ENCODE data around the gene MYO7A. TPM values are rescaled to one million over a fixed set of nuclear protein-coding genes. Genes with fewer than 3 reads are reported as not detected.

Gene MYO7A
- total RNA-seq, 1 experiment from 2014 or later, result 0.75 TPM

DNA sequence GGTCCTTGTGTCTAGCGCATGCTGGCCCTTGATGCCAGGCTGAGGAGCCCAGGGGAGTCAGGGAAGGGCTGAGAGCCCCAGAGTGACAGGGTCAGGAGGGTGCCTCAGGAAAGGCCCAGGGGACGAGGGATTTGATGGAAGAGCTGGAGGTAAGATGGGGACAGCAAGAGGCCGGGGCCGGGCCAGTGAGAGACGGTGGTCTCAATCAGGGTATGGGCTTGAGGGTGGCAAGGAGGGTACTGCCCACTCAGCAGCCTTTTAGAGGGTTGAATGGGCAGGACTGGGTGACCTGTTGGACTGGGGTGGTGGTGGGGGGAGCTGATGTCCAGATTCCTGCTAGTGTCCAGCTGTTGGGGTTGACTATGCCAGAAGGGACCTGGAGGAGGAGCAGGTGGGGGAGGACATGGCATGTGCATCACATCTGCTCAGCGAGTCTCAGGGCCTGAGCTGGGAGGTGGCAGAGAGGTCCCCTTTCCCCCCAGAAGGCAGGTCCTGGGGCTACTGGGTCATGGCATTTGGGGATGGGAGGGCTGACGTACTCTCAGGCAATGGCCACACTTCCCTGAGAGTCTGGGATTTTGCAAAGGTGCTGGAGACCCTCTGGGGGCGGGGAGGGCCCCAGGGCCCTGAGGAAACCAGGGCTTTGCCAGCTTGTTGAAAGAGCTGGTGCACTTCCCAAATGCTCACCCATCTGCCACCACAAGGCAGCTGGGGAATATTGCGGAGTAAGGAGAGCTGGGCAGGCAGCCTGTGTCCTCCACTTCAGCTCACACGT, 18.4 kb downstream of the MYO7A start:
- DNase-seq (ENCODE audit: low read depth), result no peak

DNA sequence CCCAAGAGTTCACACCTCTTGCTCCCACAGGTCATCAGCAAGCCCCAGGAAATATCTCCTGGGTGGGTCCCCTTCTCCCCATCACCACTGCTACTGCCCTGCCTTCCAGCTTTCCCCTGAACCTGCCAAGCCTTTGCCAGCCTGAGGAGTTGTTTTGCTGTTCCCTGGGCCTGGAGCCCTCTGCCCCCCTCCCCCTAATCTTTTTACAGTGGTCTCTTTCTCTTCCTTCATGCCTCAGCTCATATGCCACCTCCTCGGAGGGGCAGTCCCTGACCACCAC, 18.9 kb downstream of the MYO7A start:
- DNase-seq (ENCODE audit: low read depth), result no peak

DNA sequence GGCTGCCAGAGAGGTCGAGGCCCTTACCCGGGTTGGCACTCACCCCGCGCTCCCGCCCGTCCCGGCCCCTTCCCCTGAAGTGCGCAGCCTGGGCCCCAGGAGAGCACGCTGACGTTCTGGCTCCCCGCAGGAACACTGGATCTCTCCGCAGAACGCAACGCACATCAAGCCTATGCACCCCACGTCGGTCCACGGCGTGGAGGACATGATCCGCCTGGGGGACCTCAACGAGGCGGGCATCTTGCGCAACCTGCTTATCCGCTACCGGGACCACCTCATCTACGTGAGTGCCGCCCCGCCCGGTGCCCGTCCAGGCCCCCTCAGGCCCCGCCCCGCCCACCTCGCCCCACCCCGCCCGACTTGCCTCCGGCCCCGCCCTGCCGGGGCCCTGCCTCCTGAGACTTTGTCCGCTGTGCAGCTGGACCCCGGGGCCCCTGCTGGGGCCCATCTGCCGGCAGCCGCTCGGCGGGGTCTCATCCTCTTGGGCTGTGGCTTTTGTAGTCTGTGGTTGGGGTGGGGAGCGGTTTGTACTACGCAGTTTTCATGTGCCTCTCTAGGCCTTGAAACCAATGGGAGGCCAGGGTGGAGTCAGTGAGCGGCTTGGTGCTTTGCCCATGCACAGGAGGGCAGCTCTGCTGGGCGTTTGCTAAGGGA, 19.7 kb downstream of the MYO7A start:
- no peak for DNase-seq (ENCODE audit: low read depth)

DNA sequence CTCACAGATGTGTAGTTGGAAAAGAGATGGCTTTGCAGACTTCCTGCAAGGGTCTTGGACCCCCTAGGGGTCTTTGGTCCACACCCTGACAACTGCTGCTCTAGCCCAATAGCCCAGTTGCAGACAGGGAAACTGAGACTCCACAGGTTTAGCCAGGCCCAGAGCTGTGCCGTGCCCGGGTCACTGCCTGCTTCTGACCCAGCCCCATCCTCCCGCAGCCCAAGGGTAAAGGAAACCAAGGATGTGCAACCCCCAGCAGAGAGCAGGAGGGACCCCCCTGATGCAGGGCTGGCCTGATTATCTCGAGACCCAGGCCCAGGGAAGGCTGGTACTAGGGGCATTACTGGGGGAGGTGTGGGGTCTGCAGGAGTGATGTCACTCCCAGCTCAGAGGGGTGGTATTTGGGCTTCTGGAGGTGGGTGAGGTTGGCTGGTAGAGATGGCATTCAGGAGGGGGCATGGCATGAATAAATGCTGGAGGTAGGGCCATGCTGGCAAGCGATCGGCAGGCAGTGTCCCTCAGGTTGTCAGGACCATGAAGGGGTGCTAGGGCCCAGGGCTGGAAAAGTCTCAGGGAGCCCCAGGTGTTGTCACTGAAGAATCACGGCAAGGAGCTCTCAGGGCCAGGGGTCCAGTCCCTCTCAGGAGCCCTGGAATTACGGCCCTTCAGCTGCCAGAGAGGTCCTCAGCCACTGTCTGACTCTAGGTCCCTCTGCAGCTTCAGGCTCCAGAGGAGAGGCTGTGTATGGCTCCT, 21.1 kb downstream of the MYO7A start:
- no peak for DNase-seq (ENCODE audit: low read depth)

DNA sequence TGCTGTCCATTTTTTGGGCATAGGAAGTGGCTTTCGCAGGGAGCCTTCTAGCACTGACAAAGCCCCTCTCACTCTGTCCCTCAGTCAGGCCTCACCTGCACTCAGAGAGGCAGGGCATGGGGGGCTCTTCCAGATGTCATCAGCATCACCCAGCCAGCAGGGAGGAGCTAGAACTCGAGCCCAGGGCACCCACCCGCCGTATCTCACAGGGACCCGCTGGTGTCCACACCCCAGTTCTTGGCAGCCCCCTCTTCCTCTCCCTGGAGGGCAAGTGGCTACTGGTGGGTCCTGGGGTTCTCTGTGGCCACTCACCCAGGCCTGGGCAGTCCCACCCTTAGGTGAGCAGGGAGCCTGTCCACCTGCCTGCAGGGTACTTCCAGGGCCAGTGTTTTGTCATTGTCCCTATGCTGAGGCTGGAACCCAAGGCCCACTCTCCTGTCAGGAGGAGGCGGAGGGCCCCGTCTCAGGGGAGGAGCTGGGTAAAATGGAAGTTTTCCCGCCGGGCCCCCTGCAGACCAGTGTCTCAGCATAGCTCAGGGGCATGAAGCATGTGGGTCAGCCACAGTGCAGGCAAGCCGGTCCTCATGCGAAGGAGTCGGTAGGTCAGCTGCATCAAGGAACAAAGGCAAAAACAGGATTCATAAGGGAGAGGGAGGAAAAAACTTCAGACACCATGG, 21.8 kb downstream of the MYO7A start:
- no peak for DNase-seq (ENCODE audit: low read depth)

DNA sequence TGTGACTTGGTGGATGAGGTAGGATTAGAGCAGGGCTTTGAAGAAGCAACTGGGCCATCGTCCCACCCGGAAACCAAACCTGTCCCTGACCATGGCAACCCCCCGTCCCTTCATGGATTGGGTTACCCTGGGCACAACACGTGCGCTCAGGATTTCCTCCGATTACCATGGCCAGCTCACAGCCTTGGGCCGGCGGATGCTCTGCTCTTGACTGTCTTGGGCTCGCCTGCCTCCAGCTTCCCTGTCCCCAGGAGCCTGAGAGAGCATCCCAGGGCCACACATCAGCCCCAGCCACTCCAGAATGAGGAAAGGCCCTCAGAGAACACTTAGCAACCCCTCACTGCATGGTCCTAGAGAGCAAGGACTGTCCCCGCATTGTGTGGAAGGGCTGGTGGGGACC, 22.8 kb downstream of the MYO7A start:
- no peak for DNase-seq (ENCODE audit: low read depth)

DNA sequence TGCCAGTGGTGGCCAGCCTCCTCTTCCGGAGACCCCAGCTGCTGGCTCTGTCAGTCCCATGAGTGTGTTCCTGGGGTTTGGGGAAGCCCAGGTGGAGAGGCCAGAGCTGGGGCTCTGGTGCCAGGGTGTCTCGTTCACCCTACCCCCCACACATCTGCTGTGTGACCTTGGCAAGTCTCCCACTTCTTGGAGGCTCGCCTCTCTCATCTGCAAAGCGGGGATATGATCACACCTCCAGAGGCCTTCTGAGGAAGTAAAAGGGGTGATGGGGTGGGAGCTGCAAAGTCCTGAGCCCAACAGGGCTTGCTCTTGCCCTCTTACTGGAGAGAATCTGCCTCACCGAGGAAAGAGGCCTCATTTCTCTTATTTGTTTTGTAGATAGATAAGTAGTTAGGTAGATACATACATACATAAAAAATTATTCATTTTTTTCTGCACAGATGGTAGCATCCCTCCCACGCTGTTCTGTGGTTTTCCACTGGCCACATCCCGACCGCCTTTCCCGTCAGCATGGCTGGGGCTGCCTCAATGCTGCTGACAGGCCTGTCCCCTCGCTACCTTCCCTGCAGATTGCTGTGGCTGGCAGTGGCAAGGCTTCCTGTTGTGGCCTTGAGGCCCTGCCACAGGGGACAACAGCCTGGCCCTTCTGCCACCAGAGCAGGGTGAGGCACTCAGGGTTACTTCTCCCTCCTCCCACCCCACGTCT, 23.9 kb downstream of the MYO7A start:
- peak; percentile 72 for DNase-seq (ENCODE audit: low read depth)

DNA sequence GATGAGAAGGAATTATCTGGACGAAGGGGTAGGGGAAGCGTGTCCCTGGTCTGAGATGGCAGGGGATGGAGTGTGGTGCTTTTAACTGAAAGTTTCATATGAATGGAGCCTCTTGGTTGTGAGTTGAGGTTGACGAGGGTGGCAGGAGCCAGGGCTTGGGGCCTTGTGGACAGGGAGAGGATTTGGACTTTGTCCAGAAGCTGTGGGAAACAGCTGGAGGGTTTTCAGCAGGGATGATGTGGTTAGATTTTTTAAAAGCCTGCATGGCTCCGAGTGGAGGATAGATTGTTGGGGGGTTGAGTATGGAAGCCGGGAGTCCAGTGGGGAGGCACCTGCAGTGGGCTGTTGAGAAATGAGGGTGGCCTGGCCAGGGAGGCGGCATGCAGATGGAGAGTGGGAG, 24.8 kb downstream of the MYO7A start:
- peak; percentile 70 for DNase-seq (ENCODE audit: low read depth)

DNA sequence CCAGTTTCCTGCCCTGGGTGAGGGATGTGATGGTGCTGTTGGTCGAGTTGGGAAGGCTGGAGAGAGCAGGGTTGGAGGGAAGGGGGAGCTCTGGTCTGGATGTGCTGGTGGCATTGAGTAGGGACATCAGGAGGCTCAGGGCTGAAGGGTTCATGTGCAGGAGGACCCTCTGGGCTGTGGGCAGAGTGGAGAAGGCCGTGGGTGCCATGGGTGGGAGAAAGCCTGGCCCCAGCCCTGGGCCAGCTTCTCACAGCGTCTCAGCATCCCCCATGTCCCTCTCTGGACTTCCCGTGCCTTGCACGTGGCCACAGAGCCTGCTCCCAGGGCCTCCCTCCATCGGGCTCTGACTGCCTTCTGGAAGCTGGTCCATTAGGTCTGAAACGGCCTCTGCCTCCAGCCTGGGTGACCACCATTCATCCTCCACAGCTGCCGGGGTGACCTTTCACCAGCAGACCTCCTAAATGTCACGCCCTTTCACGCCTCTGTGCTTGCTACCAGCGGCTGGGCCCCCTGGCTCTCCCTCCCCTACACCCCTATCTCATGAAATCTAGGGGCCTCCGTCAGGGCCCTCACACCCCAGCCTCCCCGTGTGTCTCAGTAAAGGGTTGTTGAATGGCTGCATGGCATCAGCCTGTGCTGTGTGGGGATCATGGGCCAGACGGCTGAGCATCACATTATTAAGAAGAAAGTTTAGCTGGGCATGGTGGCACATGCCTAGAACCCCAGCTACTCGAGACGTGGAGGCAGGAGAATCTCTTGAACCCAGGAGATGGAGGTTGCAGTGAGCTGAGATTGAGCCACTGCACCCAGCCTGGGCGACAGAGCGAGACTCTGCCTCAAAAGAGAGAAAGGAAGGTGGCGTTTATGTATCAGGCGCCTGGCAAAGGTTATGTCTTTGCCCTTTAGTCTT, 25.5 kb downstream of the MYO7A start:
- no peak for DNase-seq (ENCODE audit: low read depth)

DNA sequence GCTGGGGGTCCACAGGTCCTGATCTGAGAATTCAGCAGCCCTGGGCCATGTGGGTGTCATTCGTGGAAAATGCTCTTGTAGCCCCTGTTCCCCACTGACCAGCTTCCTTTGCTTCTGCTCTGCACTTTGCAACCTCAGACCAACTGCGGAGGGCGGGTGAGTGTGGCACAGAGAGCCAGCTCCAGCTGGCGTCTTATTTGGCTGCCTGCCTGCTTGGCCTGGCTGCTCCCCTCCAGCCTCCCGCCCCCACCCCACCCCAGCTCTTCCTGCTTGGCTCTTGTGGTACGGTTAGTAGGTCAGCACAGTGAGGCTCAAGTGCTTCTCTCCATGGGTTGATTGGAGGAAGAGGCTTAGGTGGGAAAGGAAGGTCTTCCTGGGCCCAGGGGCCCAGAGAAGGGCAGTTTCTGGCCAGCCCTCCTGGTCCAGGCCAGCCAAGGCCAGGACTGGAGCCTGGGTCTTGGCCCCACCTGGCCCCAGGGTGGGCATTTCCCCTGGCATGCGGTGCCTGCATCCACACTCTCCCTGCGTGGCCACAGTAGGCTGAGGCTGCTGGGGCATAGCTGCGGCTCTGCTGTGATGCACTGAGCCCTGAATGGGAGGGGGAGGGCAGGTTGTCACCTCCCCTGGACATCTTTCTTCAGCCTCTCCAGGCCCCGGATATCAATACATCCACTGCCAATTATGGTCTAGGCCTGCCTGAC, 26.5 kb downstream of the MYO7A start:
- DNase-seq (ENCODE audit: low read depth), result peak; percentile 60

DNA sequence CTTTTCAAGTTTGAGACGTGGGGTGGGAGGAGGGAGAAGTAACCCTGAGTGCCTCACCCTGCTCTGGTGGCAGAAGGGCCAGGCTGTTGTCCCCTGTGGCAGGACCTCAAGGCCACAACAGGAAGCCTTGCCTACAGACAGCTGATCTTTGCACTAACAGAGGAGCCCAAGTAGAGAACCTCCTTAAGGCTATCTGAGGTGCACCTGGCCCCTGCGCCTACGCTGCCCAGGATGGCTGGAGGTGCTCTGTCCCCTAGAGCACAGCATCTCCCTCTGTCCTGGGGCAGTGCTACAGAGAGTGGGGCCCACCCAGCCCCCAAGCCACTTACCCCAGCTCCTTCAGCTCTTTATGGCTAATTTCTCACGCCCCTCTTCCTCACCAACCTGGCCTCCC, 27.0 kb downstream of the MYO7A start:
- DNase-seq (ENCODE audit: low read depth), result no peak

DNA sequence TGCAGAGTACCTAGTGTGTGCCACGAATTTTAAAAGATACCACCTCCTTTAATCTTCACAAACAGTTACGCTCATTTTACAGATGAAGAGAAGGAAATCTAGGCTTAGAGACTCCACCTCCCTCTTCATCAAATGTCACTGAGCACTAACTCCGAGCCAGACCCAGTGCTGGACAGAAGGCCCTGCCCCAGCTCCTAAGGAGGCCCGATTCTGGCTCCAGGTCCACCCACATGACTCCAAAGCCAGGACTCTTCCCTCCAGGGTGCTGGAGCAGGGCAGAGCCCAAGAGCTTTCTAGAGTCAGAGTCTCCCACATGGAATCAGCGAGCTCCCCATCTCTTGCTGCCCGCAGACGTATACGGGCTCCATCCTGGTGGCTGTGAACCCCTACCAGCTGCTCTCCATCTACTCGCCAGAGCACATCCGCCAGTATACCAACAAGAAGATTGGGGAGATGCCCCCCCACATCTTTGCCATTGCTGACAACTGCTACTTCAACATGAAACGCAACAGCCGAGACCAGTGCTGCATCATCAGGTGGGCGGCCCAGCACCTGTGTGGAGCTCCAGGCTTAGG, 27.6 kb downstream of the MYO7A start:
- no peak for DNase-seq (ENCODE audit: low read depth)

DNA sequence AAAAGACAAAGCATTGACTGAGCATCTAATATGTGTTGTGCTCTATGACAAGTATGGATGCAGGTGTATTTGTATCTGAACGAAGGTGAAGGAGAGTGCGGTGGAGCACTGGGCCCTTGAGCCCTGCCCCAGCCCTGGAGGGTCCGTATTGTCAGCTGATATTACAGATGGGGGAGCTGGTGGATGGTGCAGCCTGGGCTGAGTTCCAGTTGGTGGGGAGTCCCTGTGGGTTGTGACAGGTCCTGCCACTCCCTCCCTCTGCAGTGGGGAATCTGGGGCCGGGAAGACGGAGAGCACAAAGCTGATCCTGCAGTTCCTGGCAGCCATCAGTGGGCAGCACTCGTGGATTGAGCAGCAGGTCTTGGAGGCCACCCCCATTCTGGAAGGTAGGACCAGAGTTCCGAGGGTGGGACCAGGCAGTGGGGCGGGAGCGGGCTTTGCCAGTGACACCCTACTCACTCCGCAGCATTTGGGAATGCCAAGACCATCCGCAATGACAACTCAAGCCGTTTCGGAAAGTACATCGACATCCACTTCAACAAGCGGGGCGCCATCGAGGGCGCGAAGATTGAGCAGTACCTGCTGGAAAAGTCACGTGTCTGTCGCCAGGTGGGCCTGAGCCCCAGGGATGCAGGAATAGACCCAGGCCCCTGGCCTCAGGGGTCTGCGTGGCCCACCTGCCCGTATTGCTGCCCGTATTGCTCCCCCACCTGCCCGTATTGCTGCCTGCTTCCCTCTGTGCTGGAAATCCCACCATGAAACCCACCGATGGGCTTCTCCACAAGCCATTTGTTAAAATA, 28.6 kb downstream of the MYO7A start:
- no peak for DNase-seq (ENCODE audit: low read depth)

DNA sequence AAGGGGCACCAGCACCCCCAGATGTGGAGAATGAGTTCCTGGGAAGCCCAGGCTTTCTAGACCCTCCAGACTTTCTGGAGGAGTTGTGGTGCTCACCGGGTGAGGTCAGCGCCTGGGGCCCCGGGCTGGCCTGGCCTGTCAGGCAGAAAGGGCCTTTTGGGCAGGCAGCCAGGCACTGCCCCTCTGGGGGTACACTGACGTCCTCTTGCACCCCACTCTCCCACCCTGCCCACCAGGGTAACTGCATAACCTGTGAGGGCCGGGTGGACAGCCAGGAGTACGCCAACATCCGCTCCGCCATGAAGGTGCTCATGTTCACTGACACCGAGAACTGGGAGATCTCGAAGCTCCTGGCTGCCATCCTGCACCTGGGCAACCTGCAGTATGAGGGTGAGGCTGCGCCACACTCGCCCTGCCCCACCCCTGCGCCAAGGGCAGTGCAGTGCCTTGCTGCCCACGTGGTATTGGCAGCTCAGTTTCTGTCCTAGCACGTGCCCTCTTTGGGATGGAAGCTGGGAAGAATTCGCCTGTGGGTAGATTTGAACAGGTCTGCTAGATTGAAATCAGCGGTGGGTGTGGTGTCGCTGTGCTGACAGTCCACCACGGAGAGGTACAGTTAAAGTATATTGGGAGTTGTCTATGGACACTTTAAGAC, 30.1 kb downstream of the MYO7A start:
- no peak for DNase-seq (ENCODE audit: low read depth)

DNA sequence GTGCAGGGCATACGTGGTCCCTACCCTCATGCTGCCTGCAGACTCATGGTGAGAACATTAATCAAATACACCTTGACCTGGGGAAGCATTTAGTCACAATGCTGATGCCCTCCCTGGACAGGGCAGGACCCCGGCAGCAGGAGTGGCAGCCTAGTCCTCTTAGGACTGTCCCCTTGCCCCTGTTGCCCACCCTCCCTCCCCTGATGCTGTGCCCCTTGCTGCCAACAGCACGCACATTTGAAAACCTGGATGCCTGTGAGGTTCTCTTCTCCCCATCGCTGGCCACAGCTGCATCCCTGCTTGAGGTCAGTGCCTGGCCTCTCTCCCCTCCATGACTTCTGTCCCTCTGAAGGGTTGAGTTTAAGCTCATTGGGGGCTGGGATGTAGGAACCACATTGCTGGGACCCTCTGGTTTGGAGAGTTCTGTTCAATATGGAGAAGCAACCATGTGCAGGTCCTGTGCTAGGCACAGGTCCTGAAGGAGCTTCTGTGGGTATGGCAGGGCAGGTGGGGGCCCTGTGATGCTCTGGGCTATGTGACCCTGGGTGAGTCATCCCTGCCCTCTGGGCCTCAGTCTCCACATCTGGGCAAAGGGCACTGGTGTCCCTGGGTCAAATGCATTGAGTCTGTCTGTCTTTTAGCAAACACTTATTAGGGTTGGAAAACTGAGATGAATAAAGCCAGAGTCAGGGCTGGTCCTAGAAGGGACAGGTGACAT, 31.3 kb downstream of the MYO7A start:
- DNase-seq (ENCODE audit: low read depth), result no peak

DNA sequence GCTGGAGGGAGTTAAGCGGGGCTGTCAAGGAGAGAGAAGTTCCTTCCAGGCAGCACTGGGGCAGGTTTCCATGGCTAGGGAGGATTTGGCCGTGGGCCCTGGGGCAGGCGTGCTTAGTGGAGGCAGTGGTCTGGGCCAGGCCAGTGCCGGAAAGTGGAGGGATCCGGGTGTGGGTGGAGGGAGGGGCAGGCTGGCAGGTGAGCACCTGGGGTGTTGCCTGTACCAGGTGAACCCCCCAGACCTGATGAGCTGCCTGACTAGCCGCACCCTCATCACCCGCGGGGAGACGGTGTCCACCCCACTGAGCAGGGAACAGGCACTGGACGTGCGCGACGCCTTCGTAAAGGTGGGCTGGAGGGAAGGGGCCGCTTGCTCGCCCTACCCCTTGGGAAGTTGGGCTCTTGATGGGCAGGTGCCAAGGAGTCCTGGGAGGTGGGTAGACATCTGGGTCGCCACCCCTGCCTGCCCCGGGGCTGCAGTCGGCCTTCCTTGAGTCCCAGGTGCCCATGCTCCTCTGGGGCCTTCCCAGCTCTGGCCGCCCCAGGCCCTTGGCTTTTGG, 32.0 kb downstream of the MYO7A start:
- DNase-seq (ENCODE audit: low read depth), result no peak

DNA sequence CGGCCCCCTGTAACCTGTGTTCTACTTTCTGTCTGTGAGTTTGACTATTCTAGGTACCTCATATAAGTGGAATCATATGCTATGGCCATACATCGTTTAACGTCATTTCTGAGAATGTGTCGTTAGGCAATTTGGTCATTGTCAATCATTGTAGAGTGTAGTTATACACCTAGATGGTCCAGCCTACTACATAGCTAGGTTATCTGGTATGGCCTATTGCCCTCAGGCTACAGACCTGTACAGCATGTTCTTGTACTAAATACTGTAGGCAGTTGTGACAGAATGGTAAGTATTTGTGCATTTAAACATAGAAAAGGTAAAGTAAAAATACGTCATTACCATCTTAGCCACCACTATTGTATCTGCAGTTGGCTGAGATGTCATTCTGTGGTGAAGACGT, 35.2 kb downstream of the MYO7A start:
- no peak for DNase-seq (ENCODE audit: low read depth)

Data from LHCN-M2 (cell line).